Measurements from ENCODE around the gene KLF1. TPM values are rescaled to one million over a fixed set of nuclear protein-coding genes. Genes with fewer than 3 reads are reported as not detected.
"Not testable (repeated sequence)": the region's sequence is repeated elsewhere in the genome, so short reads cannot be mapped to it uniquely, and the experiment has no call there.

The KLF1 gene
- total RNA-seq, 6 donors from 2014 or later, result 0.17 to 0.89 (median 0.42) TPM; not detected in 2

DNA sequence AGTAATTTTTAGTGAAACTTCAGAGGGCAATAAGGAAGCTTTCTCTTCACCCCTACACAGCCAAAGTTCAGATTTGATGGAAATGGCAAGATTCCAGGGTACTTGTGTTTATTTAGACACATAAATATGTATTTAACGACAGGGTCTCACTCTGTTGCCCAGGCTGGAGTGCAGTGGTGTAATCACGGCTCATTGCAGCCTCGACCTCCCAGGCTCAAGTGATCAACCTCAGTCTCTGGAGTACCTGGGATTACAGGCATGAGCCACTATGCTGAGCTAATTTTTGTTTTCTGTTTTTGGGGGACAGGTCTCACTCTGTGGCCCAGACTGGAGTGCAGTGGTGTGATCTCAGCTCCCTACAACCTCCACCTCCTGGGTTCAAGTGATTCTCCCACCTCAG is 34.0 kb upstream of the KLF1 start:
- no peak for DNase-seq
- Histone ChIP-seq H3K9me3 (no peaks in the 10 kb centered on the region), H3K4me1 (peaks cover 6 to 13% (median 9%) of the 10 kb centered on the region in 4 donors), H3K36me3 (peaks cover 31 to 40% (median 39%) of the 10 kb centered on the region in 4 donors), H3K4me3 (no peak overlapping the region), H3K27ac (no peak overlapping the region), H3K27me3 (no peaks in the 10 kb centered on the region)
- WGBS, 2 donors, result 34 to 45% methylated on average over 3 of the region's 3 CpGs
- ATAC-seq (ENCODE audit: low FRiP score in 2 of 2), result no peak
- TF ChIP-seq, protein P1, sequence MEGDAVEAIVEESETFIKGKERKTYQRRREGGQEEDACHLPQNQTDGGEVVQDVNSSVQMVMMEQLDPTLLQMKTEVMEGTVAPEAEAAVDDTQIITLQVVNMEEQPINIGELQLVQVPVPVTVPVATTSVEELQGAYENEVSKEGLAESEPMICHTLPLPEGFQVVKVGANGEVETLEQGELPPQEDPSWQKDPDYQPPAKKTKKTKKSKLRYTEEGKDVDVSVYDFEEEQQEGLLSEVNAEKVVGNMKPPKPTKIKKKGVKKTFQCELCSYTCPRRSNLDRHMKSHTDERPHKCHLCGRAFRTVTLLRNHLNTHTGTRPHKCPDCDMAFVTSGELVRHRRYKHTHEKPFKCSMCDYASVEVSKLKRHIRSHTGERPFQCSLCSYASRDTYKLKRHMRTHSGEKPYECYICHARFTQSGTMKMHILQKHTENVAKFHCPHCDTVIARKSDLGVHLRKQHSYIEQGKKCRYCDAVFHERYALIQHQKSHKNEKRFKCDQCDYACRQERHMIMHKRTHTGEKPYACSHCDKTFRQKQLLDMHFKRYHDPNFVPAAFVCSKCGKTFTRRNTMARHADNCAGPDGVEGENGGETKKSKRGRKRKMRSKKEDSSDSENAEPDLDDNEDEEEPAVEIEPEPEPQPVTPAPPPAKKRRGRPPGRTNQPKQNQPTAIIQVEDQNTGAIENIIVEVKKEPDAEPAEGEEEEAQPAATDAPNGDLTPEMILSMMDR (IDR thresholded peaks at IDR 0.05), result no peak
- TF ChIP-seq EP300 (IDR thresholded peaks at IDR 0.05) (no peak), POLR2AphosphoS5 (IDR thresholded peaks at IDR 0.05) (no peak), POLR2A (IDR thresholded peaks at IDR 0.05) (no peak)

DNA sequence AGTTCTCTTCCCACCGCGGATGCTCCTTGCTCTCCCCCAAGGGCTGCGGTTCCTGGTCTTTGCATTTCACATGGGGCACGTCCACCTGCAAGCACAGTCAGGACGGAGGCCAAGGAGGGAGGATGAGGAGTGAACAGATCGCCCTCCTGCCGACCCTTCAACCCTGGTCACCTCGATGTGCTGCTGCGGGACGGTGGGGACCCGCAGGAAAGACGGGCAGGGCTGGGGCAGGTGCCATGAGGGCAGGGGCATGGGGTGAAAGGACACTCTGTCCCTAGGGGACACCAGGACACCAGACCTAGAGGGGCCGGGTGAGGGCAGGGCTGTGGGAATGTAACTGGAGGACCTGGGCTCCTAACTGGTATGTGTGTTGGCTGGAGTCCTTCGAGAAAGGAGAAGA is 31.3 kb upstream of the KLF1 start:
- TF ChIP-seq, protein P1 (IDR thresholded peaks at IDR 0.05), result no peak
- TF ChIP-seq POLR2AphosphoS5 (IDR thresholded peaks at IDR 0.05) (no peak), POLR2A (IDR thresholded peaks at IDR 0.05) (no peak), EP300 (IDR thresholded peaks at IDR 0.05) (no peak)
- WGBS, 2 donors, result 93 to 94% methylated on average over 14 of the region's 14 CpGs
- Histone ChIP-seq H3K9me3 (no peaks in the 10 kb centered on the region), H3K36me3 (peaks cover 7 to 13% (median 11%) of the 10 kb centered on the region in 4 donors), H3K4me3 (no peak overlapping the region), H3K27me3 (no peaks in the 10 kb centered on the region), H3K27ac (no peak overlapping the region), H3K4me1 (peaks cover 15 to 27% (median 20%) of the 10 kb centered on the region in 4 donors)
- no peak for DNase-seq
- no peak for ATAC-seq (ENCODE audit: low FRiP score in 2 of 2)

DNA sequence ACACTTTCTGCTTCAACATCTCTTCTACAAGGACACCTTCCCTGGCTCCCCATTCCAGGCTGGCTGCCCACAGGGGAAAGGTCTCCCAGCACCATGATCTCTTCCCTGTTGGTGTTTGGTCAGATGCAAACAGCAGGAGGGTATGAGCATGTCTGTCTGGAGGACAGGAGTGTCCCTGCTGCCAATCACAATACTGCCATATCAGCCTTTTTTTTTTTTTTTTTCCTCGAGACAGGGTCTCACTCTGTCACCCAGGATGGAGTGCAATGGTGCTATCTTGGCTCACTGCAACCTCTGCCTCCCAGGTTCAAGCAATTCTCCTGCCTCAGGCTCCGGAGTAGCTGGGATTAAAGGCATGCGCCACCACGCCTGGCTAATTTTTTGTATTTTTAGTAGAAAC is 28.9 kb upstream of the KLF1 start:
- not testable (repeated sequence) for H3K4me3 ChIP-seq; H3K9me3 ChIP-seq; ATAC-seq (ENCODE audit: low FRiP score in 2 of 2); H3K36me3 ChIP-seq; H3K27me3 ChIP-seq; DNase-seq; H3K27ac ChIP-seq
- peaks cover 26 to 38% (median 30%) of the 10 kb centered on the region in 4 donors for H3K4me1 ChIP-seq
- WGBS, 2 donors, result 92 to 98% methylated on average over 4 of the region's 4 CpGs

DNA sequence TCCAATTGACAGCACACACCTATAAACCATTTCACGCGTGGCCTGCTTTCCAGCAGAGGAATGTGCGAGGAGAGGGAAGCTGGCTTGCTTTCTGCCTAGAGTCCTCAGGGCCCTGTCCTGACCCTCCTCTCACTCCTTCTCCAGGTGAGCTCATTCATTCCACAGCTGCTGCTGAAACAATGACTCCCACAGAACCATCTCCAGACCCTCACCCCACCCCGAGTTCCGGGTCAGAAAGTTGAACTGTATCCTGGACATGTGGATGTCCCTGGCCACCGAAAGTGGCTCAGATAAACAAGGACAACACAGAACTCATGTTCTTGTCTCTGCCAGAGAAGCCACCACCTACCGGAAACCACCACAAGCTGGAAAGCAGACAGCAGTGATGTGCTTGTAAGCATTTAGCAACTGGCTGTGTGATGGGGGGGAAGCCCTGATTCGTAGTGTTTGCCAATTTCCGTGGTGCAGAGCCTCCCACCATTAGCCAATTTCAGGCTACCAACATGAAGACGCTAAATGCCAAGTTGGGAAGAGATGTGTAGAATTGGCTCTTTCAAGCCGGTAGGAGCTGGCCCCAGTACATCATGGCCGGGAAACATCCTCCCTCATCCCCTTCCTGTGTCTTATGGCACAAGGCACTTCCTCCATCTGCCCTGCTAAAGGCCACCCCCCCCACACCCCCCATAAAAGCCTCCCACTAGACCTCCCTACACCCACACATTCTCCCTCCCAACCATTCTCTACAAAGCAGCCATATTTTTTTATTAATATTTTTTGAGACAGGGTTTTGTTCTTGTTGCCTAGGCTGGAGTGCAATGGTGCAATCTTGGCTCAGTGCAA is 27.1 kb upstream of the KLF1 start:
- H3K27ac ChIP-seq, result peak overlapping the region; percentile 13 to 73 (median 59)
- peaks cover 24 to 30% (median 26%) of the 10 kb centered on the region in 4 donors for H3K4me1 ChIP-seq
- no peak overlapping the region for H3K4me3 ChIP-seq
- H3K27me3 ChIP-seq, result no peaks in the 10 kb centered on the region
- no peak for TF ChIP-seq POLR2AphosphoS5 (IDR thresholded peaks at IDR 0.05)
- TF ChIP-seq EP300 (IDR thresholded peaks at IDR 0.05), result no peak
- TF ChIP-seq POLR2A (IDR thresholded peaks at IDR 0.05), result no peak
- TF ChIP-seq, protein P1 (IDR thresholded peaks at IDR 0.05), result no peak
- ATAC-seq (ENCODE audit: low FRiP score in 2 of 2) (no peak), DNase-seq (peak in 1 of 2 donors; percentile 30)
- no peaks in the 10 kb centered on the region for H3K36me3 ChIP-seq
- H3K9me3 ChIP-seq, result no peaks in the 10 kb centered on the region
- 41 to 48% methylated on average over 8 to 12 of the region's 12 CpGs for WGBS, 2 donors

DNA sequence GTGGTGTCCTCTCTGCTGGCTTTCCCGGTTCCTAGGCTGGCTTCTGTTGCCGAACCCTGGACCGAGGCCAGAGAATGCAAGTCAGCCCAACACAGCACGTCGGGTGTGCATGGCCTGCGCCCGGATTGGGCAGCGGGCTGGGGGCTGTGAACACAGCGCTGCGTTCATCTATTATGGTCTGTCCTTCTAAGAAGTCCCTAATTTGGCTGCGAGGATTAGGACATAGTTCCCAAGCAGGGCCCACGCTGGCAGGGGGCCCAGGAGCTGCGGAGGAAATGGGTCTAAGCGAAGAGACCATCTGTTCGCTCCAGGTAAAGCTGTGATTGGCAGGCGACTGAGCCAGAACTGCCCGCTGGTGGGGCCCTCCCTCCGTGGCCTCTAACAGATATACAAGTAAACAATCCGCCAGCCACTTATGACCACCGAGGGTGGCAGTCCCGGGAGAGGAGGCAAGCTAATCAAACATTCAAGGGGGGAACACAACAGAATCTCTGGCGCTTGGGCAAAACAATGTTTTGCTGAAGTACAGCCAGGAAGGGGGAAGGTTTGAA is 26.1 kb upstream of the KLF1 start:
- H3K4me1 ChIP-seq, result peaks cover 20 to 25% (median 21%) of the 10 kb centered on the region in 4 donors

More for the DNA sequence above, 26.1 kb upstream of the KLF1 start:
- peak; percentile 60 to 64 for ATAC-seq (ENCODE audit: low FRiP score in 2 of 2)
- H3K9me3 ChIP-seq, result no peaks in the 10 kb centered on the region
- WGBS, 2 donors, result 10 to 15% methylated on average over 6 to 22 of the region's 22 CpGs
- TF ChIP-seq EP300 (IDR thresholded peaks at IDR 0.05) (no peak), POLR2AphosphoS5 (IDR thresholded peaks at IDR 0.05) (no peak), POLR2A (IDR thresholded peaks at IDR 0.05) (no peak)
- TF ChIP-seq, protein P1 (IDR thresholded peaks at IDR 0.05), result no peak
- peak overlapping the region; percentile 13 to 73 (median 59) for H3K27ac ChIP-seq
- peak; percentile 71 to 85 for DNase-seq
- H3K27me3 ChIP-seq, result no peaks in the 10 kb centered on the region
- peak overlapping the region in 3 of 4 donors; percentile 16 to 32 (median 17) for H3K4me3 ChIP-seq
- H3K36me3 ChIP-seq, result no peaks in the 10 kb centered on the region

Data from upper lobe of left lung (tissue), 6 donors.